SH-SY5Y (cell line): ENCODE results near the gene SLC35E1.

Experiments
- GATA2 ChIP-seq: IDR thresholded peaks from 2 replicates; pipeline ENCODE4 v1.6.1; 2011; ENCODE audit warnings: mild to moderate bottlenecking, low read depth, low read length
- GATA3 ChIP-seq: IDR thresholded peaks from 2 replicates; pipeline ENCODE4 v1.6.1; 2011; ENCODE audit warnings: low read depth, mild to moderate bottlenecking, low read length, moderate library complexity

Gene SLC35E1

DNA sequence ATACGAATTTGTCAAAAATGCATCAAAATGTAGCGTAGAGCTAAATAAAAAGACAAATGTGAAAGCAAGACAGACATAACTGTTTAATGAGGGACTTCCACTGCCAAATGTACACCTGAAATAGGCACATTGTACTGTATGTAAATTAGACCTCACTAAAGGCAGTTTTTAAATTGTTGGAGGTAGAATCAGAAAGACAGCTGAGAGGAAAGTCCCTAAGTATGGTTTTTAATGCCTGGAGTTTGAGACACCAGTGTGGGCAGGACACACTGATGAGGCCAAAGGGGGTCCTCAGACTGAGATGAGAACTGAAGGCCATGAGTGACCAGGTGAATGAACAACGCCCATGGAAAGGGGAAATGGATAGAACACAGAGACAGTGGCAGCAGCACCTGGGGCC, 32.9 kb upstream of the SLC35E1 start:
- TF ChIP-seq GATA3, result no peak
- no peak for TF ChIP-seq GATA2

DNA sequence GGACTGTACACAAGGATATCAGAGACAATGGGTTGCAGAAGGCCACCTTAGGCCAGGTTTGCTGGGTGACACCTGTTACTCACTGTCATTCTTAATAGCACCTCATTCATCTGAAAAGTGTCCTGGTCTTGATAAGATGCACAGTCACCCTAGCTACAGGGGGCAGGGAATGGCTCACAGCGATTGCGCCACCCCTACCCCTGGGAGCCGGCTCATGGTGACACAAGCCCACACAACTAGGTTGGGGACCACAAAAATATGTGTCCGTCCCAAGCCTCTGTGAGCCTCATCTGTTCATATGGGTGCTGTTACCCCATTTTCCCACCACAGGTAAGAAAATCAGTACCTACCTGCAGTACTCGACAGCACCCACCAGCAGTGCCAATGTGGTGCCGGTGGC, 32.4 kb upstream of the SLC35E1 start:
- TF ChIP-seq GATA2 (no peak), GATA3 (no peak)

DNA sequence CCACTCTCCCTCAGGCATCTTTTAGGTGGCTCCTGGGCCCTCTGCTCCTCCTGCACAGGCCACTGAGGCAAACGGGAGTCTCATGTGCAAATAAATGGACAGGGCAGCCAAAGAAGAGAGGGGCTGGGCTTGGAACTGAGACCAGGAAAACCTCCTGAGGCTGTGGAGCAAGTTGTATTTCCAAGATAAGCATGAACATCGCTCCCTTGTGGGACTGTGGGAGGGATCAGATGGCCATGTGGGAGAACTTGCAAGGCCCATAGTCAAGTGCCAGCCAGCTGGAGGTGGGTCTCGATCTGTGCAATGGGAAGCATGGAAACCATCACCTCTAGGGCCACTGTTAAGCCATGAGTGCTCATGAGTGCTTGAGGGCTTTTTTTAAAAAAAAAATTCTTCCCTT, 30.9 kb upstream of the SLC35E1 start:
- no peak for TF ChIP-seq GATA3
- TF ChIP-seq GATA2, result no peak

DNA sequence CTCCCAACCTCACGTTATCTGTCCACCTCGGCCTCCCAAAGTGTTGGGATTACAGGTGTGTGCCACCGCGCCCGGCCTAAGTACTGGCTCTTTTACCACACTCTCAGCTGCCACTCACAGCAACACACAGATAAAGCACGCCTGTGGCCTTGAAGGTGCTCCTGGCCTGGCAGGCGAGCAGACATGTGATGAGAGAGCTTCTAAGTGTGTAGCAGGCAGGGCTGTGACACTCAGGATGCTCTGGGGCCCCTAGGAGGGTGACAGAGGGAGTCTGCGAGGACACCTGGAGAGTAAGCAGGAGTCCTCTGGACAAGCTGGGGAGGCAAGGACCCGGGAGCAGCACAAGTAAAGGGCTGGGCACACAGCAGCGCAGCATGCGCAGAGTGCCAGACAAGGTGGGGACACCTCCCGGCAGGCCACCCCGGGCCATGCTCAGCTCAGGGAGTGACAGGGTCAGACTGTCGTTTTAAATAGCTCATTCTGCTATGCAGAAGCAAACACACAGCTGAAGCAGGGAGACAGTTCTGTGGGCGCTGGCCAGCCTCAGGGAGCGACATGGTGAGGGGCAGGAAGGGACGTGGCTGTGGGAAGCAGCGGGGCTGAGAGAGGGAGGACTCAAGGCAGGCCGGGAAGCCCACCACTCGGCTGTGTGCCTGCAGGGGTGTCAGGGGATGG, 29.3 kb upstream of the SLC35E1 start:
- TF ChIP-seq GATA2 (no peak), GATA3 (no peak)

DNA sequence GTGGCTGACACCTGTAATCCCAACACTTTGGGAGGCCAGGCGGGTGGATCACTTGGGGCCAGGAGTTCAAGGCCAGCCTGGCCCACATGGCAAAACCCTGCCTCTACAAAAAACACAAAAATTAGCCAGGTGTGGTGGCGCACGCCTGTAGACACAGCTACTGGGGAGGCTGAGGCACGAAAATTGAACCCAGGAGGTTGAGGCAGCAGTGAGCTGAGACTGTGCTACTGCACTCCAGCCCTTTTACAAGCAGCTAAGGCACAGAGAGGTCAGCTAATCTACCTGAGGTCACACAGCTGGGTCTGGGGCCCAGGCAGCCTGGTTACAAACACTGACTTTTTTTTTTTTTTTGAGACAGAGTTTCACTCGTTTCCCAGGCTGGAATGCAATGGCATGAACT, 28.6 kb upstream of the SLC35E1 start:
- TF ChIP-seq GATA3 (no peak), GATA2 (no peak)

DNA sequence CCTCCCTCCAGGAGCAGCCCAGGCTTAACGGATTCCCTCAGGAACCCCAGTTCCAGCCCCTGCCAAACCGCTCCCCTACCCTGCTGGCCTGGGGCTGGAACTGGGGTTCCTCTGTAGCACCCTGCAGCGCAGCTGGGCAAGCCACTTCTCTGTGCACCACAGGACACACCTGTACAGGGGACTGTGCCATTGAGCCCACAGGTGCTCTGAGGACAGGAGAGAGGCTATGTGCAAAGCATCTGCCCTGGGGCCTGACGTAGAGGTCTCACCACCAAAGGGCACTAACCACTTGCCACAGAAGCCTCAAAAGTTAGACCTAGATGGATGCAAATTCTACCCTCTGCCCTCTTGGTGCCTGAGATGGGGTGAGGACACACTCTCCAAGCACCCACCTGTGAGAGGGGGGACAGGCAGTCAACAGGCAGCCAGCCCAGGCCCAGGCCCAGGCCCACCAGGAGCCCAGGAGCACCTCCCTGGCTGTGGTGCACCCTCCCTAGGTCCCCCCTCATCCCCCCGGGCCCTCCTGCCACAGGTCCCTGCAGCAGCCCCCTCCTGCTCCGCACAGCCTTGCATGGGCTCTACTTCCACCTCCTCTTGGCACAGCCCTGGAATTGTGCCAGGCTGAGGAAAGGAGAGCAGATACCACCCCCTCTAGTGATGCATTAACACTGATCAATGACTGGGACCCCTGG, 27.6 kb upstream of the SLC35E1 start:
- TF ChIP-seq GATA3 (no peak), GATA2 (no peak)

DNA sequence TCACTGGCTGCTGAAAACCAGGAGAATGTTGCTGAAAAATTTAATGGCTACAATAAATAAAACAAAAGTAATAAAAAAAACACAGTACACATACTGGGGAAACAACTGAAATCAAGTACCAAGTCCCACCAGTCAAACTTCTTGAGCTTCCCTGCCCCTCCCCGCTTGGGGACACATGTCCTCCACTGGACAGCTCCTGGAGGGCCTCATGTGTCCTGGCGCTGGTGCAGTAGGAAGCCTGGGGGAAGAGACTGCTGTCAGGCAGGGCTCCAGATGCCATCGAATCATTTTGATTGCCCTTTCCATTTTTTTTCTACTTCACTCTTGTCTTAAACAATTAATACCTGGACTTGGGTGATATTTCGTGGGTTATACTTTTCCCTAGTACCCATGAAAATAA, 26.6 kb upstream of the SLC35E1 start:
- TF ChIP-seq GATA2, result no peak
- TF ChIP-seq GATA3, result no peak

DNA sequence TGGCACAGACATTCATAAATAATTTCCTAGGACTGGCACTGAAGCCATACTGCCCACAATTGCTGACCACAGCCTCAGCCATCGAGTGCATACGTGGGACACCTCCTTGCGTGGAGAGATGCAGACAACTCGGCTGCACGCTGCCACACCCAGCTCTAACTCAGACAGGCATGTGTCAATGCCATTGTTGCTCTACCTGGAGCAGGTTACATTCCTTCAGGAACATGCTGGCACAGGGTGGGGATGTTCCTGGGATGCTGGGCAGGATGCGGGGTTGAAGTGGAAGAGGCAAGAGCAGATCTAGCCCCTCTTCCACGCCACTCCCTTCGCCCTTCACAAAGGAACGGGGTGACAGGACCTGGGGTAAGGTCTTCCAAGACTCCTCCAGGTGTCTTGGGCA, 24.2 kb upstream of the SLC35E1 start:
- TF ChIP-seq GATA3 (no peak), GATA2 (no peak)

DNA sequence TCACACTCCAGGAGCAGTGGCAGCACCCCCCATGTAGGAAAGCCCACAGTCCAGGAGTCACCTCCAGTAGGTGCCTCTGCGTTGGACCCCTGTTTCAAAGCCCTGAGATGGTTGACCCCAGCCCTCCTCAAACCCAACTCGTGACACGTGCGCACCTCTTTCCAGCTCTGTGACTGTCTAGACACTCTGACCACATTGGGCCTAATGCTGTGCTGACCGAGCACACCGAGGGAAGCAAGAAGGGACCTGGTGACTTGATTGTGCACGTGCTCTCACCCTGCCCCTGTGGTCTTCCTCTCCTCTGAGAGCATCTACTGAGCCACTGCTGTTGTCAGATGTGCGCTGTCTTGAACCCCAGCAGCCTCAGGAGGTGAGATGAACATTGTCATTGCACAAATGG, 22.9 kb upstream of the SLC35E1 start:
- no peak for TF ChIP-seq GATA3
- TF ChIP-seq GATA2, result no peak

DNA sequence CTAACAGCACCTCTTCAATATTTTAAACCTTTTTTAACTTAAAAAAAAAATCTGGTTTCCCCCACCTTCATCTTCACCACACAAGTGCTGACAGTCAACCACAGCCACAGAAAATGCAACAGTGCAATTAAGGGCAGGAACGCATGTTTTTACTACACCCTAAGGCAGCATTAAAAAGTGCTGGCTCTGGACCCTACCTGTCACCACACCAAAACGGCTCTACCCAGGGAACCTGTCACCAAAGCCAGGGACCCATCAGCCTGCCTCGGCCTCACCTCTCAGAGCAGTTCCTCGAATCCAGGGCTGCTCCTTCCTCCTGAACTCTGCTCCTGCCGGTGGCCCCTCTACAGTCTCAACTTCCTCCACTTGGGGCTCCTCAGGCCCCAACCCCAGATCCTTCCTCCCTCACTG, 22.5 kb upstream of the SLC35E1 start:
- TF ChIP-seq GATA3 (no peak), GATA2 (no peak)

DNA sequence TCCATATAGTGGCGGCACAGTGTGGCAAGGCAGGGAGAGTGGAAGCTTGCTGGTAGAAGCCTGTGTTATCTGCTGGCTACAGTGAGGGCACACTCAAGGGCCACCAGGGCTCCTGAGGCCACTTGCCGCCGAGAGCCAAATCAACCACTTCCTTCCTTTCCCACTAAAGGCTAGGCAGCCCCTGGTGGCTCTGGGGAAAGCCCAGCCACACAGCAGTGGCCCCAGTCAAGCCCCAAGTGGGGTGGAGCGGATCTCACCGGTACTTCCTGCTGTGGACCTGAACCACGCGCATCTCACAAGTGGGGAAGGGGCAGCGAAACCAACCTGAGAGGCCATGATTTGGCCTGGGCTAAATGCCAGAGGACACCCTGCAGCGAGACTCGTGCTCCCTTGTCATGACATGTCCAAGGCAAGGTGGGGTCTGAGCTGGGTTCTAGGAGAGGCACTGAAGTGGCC, 21.9 kb upstream of the SLC35E1 start:
- TF ChIP-seq GATA2 (no peak), GATA3 (no peak)

DNA sequence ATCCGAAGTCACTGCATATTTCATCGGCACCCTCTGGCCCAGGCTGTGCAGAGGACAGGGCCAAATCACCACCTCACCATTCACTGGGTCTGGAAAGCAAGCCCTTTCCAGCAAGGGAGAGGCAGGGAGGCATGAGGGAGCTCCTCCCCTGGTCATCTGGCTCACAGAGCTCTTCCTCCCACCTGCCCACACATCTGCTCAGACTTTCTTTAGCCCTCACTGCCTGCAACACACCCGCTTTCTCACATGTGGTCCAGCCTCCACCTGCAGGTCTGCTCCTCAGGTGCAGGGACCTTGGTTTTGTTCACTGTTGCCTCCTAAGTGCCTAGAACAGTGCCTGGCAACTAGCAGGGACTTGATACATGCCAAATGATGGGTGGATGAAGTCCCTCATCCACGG, 21.0 kb upstream of the SLC35E1 start:
- TF ChIP-seq GATA2, result no peak
- no peak for TF ChIP-seq GATA3

DNA sequence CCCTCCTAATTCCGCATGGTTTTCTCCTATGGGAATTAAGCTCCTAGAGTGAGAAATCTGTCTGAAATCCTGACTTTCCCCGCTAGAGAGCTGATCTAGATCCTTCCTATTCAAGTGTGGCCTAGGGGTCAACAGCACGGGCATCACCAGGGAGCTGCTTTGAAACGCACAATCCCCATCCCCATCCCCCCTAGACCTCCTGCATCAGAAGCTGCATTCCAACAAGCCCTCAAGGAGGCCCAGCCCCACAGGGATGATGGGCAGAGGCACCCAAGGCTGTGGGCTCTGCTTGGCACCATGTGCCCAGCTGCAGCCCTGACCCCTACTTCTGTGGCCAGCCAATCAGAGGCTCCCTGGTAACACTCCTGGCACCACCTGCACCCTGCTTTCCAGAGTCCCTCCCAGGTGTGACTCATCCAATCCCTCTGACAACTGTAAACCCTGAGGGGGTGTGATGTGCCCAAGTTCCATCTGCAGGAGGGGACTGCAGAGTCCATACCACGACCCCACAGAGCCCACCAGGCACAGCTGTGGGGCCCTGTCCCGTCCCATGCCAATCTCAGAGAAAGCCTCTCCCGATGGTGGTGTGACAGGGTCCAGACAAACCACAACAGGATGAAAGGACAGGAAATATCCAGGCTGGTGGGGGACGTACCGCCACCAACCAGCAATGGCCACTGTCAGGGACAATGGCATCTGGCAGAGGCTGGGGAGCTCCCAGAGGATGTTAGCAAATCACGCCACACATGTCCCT, 19.8 kb upstream of the SLC35E1 start:
- no peak for TF ChIP-seq GATA2
- TF ChIP-seq GATA3, result no peak

DNA sequence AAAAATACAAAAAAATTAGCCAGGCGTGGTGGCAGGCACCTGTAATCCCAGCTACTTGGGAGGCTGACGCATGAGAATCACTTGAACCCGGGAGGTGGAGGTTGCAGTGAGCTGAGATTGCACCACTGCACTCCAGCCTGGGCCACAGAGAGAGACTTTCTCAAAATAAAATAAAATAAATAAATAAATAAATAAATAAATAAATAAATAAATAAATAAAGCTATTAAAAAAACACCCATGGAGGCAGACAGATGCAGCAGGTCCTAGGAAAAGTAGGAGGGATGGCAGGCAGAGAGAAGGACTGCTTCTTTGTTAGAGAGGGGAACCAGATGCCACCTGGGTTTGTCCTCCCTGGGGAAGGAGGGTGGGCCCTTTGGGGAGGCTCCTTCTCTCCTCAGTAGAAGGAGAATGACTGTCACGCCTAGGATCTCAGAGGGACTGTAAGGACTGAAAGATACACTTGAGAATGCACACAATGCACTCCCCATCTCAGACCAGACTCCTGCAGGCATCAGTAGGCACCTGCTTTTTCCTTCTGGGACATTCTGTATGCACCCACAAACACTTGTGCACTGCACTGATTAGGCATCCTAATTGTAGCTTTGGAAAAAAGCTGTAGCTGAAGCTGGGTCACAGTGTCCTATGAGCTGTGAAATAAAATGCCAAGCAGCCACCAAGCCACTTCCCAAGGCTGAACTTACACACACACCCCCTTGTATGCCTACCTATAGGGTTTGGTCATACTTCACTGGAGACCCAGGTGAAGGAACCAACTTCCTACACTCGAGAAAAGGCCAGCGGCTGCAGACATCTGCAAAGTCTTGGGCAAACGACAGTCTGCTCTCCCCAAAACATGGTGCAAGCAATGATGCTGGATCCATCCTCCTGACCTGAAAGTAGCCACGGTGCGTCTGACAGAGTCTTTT, 18.9 kb upstream of the SLC35E1 start:
- no peak for TF ChIP-seq GATA3
- TF ChIP-seq GATA2, result no peak
